ENCODE results near the gene LMO4.

LMO4 gene

DNA sequence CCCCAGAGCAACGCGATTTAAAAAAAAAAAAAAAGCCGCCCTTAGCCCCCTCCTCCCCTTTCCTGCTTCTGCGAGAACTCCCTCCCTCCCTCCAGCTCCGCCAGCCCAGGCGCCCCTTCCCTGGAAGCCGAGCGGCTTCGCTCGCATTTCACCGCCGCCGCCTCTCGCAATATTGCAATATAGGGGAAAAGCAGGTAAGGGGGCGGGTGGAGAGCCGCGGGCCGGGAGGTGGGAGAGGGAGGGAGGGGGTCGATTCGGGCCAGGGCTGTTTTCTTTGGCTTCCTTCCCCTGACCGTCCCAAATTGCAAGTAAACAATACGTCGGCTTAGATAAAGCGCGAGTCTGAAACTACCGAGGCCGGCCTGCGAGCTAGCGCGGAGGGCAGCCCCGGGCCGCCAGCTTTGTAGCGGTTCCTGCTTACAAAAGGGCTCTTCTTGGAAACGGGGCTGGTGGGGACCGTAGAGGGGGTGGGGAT lies 408 bp downstream of the LMO4 start:
- DNase-seq: no peak

DNA sequence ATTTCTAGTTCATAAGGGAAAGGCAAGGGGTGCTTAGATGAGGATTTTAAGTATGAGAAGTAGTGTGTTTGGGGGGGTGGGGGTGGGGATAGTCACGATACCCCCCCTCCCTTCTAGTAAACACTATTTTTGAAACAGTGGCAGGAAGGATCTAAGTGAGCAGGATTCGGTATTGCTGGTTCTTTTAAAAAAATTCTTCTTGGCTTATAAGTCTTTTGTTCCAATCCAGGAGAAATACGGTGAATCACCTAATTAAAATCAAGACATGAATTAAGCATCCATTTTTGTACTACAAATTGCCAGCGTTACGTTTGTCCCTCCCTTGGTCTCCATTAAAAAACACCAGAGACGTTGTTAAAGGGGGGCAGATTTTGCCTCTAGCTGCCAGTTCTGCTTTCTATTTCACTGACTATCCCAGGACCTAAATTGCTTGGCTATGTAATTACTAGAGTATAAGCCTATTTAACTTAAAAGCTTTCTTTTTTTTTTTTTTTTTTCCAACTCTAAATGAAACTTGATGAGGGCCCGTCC lies 911 bp downstream of the LMO4 start:
- peak; percentile 34 for DNase-seq

DNA sequence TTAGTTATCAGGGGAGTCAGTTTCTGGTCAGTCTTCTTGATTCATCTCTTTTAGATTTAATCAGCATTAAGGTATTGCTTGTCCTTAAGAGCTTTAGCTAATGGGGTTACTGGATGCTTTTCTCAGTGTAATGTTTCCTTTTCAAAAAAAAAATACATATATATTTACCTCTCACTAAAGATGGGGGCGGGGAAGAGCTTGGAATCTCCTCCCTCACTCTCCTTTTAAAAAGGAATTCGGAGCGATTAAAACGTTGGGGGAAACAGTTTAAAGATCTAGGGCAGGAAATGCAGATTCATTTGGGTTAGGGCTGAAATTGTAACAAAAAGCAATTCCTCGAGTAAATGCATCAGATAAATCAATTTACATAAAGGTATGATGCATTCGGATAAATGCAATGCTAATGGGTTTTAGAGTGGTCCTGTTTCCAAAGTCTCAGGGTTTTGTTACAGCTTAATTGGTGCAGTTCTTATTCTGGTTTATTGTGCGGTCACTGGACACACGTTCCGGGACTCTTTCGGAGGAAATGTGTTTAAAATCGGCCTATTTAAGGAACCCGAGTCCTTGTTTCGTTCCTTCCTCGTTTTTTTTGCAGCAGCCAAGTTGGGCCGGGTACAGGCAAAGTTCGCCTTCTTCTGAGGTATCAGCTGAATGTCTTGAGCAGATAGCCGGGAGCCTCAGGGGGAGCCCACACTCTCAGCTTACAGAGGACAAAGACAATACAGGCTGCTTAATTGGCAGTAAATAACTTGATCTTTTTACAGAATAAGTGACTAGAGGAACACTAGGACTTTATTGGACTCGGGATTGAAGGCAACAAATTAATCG lies 1.6 kb downstream of the LMO4 start:
- DNase-seq: peak; percentile 53

DNA sequence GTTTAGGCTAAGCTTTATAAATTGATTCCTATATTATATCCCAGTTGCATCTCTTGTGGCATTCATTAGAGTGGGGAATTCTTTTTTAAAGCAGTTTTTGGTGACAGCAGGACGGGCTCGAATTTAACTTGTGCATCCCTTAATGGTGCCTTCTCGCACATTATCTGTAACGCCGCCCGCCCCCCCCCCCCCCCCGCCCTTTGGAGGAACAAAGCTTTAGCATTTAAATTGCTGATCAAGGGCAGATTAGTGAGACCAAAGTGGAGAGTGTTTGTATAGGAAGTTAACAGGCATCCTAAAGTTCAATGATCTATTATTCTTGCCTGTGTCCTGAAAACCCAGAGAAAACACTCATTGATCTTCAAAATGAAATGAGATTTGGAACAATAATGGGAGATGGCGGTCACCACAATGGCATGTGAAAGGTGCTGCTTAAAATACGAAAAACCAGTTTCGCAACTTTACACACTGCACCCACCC lies 2.2 kb downstream of the LMO4 start:
- peak; percentile 72 for DNase-seq

DNA sequence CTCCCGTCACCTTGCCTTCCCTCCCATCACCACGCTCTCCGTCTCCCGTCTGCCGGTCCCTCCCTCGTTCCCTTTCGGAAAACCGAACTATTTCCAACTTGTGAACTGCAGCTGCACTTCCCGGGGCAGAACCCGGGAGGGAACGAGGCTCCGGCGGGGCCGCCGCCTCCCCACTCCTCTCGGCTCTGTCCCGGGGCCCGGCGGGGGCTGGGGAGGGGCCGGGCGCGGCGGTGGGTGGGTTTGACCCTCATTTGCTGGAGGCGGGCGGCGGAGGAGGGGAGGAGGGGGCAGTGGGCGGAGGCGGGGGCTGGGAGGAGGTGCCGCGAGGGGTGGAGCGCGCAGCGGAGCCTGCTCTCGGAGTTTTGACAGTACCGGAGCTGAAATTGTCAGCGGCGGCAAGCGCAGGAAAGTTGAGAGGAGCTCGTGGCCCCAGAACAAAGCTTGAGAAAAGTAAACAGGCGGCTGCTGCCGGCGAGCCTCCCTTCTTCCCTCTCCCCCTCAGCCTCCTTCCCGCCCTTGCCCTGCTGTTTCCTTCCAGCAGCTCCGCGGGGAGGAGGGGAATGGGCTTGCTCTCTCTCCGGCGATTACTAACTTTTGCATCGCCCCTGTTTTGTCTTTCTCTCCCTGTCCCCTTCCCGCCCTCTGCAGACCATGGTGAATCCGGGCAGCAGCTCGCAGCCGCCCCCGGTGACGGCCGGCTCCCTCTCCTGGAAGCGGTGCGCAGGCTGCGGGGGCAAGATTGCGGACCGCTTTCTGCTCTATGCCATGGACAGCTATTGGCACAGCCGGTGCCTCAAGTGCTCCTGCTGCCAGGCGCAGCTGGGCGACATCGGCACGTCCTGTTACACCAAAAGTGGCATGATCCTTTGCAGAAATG lies 2.9 kb downstream of the LMO4 start:
- DNase-seq: peak; percentile 64

DNA sequence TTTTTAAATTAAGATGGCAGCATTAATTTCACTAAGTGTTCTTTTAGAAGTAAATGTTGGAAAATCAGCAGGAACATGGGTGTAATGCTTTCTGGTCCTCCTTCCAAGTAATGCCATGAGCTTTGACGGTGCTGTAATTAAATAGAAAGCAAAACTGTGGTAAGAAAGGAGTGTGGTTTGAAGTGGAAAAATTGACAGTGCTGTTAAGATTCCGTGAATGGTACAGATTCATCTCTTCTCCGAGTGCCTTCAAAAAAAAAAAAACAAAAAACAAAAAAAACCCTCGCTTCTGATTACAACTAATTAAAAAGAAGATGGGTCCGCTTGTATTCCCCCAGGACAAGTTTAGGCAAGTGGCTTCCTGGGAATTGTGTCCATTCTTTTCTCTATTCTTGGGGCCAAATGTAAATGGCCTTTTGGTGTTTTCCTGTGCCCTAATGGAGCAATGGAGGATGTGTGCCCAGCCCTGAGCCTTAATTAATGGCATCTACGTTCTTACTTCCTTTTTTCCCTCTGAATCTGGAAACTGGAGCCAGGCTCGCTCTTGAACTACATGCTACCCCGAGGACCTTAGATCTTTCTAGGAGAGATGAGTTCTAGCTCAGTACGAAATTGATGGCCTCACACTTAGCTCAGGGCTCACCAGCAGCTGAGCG lies 5.1 kb downstream of the LMO4 start:
- no peak for DNase-seq

DNA sequence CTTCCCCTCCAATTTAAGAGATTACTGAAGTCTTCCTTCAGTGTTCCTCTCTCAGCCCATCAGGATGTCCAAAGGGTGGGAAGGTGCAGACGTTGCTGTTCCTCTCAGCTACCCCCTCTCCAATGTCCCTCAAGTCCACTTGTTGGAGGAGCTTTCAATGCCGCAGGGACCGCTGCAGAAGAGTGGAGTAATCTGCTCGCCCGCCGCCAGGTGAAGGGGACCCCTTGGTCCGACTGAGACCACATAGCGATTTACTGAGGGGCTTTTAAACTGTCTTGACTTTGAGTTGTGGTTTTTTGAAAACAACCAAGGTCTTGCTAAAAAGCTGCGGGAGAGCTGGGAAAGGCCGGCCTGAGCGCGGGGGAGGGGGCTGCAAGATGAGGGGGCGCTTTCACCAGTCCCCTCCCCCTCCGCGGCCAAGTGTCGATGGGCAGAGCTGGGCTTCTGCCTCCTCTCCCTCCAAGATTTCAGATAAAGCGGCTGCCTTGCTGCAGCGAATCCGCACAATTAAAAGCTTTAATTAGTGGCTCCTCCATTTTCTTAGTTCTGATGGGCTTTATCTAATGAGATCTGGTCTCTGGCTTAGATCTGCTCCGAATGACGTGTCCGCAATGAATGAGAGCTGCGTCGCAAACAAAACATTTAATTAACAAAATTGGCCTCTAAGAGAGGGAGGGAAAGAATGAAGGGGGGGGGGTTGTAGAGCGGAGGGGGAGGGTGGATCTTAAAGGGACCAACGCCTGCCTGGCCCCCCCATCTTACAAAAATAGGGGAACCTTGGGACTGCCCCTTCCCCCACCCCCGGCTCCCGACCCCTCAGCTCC lies 5.9 kb downstream of the LMO4 start:
- DNase-seq: no peak

DNA sequence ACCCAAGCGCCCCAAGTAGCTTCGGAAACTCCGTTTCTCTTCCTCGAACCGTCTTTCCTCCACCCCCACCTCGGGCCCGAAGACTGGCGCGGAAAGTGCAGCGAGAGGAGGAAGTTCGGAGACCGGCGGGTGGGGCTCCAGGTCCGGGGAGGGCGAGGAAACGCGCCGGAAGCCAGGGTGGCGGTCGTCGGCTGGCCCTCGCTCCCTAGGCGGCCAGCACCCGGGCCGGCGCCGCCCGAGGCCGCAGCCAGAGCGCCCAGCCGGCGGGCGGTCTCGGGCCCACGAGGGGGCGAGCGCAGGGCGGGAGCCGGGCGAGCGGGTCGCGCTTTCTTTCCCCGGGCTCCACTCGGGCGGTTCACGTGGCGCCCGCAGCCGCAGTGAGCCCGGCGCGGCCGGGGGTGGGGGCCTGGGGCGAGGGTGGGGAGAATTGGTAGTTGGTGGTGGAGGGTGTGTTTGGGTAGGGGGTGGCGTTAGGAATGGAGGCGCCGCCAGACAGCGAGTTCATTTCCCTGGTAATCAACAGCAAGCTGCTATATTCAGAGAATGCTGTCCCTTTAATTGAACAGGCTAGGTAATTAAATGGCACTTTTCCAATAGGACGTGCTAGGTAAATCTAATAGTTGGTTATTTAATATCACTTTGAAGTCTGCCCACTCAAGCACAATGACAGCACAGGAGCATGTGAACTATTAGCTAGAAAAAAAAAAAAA lies 6.7 kb downstream of the LMO4 start:
- peak; percentile 64 for DNase-seq

DNA sequence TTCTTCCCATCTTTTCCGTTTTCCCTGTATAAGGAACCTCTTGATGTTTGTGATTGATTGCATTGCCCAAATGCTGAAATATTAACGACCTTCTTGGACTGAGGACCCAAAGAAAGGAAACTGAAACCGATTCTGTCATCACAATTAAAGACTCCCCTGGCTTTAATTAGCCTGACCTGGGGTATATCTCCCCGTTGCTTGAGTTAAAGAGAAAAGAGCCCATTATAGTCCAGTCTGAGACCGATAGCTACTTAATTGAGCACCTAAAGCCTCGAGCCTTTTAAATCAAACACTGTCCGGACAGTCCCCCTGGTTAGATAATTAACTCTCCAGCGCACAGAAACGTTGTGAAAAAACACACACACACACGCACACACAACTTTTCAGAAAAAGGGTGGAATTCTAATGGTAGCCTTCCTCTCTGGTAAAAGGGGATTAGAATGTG lies 8.0 kb downstream of the LMO4 start:
- no peak for DNase-seq

DNA sequence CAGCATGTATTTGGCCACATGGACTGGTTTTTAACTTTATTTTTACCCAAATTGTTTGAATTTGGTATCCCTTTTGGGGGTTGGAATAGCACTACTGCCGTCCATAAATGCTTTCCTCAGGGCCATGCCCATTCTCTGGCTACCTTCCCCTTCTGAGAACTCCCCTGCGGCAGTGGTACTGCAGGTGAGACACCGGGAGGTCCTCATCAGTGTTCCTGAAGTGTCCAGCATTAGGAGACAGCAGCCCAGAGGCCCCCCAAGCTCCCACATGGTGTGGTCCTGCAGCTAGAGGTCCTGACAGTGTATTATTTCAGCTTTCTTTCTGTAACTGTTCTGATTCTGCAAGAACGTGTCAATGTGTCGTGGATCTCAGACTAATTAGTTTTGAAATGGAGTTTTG lies 8.9 kb downstream of the LMO4 start:
- DNase-seq: no peak

DNA sequence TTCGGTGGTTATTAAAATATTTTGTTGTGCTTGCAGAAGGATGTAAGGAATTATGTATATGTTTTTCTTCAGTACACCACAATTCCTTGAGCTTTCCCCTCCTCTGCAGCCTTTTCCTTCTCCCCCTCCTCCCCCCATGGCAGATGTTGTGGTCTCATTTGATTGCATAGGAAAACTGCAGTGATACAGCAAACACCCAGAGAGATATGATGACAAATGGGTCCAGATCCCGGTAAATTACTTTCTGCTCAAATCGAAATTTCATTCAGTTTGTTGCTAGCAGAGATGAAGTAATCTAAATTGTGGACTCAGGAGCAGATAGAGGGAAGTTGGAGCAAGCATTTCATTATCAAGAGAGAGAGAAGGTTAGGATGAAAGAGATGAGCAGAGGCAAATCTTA lies 9.9 kb downstream of the LMO4 start:
- no peak for DNase-seq

DNA sequence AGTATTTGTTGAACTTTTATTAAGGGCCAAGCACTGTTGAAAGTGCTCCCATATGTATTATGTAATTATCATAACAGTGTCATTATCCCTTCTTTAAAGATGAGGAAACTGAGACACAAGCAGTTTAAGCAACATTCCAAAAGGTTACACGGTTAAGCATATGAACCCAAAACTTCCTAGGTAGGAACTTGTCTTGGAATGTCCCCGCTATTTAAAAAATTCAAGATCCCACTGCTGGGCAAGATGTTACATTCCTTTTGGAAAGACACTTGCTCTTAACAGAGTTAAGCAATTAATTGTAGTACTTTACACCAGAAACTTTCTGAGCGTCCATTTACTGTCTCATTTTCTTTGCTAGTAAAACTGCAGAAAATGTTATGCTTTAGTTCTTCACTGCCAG lies 15.6 kb downstream of the LMO4 start:
- no peak for DNase-seq

DNA sequence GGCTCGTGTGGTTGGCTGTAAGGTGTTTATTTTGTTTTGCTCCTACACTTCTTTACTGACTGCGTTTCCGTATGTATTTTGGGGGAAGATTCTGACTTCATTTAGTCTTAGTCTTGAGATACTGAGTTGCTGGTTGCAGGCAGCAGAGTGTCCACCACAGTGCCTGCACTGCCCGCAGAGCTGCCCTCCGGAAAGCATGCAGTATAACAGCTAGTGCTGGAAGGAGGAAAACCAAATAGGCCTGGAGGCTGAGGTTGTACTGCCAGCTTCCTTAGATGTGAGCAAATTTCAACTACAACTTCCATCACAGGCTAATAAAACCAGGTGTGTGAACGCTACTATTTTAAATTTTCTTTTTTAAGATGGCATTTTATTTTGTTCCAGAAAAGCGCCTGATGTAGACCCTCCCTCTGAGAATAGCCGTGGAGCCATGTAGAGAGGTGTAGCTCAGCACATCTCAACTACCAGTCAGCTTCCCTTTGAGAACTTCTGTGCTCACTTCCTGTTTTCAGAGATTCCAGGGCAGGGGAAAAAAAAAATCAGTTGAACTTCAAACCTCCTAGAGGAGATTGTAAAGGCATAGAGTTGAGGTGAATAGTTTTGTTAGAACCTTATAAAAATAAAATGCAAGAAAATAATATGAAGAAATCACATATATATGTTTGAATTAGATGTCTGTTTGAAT lies 17.6 kb downstream of the LMO4 start:
- DNase-seq: no peak

DNA sequence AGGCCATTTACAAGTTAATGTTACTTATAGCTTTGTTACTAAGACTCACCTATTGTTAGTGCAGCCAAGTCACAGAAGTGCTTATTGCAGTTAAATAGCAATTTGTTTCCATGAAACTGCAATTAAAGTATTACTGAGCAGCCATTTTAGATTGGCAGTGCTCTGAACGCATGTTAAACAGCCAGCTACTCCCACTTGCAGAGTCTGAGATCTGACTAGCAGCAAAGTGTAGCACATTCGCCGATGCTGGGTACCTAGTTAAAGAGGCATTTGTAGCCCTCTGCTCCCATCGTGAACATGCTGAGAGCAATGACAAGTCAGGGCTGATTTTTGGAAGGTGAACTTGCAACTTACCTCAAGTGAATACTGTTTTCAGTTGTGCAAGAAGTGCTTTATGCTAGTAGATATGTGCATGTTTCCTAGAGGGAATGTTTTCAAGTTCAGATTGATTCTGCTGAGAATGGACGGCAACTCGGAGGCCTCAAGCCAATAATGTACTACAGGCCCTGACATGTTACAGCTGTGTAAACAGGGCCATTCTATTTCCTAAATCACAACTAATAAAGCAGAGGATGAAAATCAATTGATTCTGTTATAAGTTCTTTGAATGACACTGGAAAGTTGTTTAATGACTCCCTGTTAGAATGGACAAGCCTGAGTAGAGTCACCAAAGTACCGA lies 19.8 kb downstream of the LMO4 start:
- DNase-seq: no peak

DNA sequence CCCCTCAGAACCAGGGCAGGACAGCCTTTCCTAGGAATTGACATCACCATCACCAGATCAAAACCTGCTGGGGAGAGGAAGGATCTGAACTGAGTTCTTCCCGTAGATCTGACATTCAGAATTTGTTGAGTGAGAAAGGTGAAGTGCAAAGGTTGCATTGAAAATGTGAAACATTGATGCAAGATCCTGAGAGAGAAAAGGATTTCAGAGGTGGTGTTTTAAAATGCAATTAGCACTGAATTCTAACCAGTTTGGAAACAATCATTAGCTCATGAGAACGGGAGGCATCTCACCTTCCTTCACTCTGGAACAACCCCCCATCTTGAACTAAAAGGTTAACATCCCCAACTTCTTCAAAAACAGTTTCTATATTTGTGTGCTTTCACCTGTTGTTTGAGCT lies 20.4 kb downstream of the LMO4 start:
- DNase-seq: no peak

DNA sequence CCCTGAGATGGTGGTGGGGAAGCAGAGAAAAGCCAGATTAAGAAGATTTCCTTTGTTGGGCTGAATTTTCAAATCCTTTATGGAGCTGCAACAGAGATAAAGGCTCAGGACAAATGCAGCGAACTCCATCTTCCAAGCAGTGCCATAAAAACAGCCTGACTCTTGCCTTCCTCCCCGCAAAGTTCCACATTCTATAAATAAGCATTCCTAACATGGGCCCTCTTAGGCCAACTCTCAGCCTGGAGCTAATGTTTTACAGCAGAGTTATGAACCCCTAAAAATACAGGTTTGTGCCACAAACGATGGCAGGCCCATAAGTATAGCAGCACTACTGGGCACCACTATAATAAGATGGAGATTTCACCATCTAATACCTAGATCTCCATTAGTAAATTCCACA lies 27.2 kb downstream of the LMO4 start:
- no peak for DNase-seq

DNA sequence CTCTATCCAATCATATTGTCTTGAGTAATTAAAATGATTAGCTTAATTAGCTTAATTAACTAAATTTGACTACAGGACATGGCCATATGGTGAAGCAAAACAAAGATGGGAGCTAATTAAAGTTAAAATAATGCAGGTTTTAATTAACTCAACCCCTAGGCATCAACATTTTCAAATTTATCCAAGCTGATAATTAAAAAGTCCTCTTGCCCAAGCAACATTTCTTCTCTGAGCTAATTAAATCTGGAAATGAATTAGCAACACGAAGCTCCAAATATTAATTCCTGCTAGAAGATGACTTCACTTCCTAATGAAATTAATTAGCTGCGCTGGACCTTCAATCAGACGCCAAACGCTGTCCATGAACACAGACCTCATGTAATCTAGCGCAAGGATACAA lies 27.9 kb downstream of the LMO4 start:
- no peak for DNase-seq

DNA sequence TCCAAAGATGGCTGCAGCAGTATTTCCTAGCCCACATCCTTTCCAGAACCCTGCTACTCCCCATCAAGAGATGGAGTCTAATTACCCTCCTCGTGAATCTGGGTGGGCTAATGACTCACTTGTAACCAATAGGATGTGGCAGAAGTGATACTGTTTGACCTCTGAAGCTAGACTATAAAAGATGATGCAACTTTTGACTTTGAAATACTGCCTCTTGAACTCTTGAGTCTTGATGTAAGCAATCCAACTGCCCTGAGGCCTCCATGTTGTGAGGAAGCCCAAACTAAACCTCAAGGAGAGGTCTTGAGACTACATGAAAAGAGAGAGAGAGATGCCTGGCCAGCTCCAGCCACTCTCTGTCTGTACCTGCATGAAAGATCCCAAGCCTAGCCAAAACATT lies 29.5 kb downstream of the LMO4 start:
- DNase-seq: no peak

DNA sequence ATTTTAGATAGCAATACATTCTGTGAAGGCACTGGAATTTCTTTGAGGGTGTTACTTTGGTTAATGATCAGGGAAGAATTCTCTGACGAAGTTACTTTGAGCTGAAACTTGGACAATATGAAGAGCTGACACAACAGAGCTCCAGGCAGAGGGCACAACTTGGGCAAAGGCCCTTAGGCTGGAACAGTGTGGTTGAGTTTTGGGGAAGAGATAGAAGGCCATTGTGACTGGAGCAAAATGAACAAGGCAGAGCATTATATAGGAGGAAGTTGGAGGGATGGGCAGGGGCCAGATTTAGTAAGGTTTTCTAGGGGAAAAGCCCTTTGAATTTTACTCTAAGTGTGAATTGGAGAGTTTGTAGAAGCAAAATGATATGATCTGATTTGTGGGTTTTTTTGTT lies 30.9 kb downstream of the LMO4 start:
- DNase-seq: no peak

Measured in NCI-H2029 treated with DMSO at 0.1 percent for 48 hours (cell line).